ENCODE measurements around the gene BTBD8.
A peak's percentile ranks its signal among the peaks of the same experiment; 100 is the strongest.
"Not testable (repeated sequence)": the region's sequence is repeated elsewhere in the genome, so short reads cannot be mapped to it uniquely, and the experiment has no call there.

The BTBD8 gene

GRCh38 chr1:92051948-92052347, 28.2 kb upstream of the BTBD8 start:
- no peaks in the 10 kb centered on the region for H3K4me1 ChIP-seq
- no peaks in the 10 kb centered on the region for H3K36me3 ChIP-seq
- no peaks in the 10 kb centered on the region for H4K20me1 ChIP-seq
- no peak overlapping the region for H3K4me3 ChIP-seq
- no peaks in the 10 kb centered on the region for H3K9me3 ChIP-seq (replicated peaks in 1 of 11)
- TF ChIP-seq Cebpa-rat (IDR thresholded peaks at IDR 0.05): no peak
- no peaks in the 10 kb centered on the region for H3K27me3 ChIP-seq
- no peak overlapping the region for H3K4me2 ChIP-seq
- no peak overlapping the region for H3K27ac ChIP-seq
- H3K9ac ChIP-seq: no peak overlapping the region

GRCh38 chr1:92065042-92065441, 15.1 kb upstream of the BTBD8 start:
- TF ChIP-seq Cebpa-rat (IDR thresholded peaks at IDR 0.05): no peak
- Histone ChIP-seq H3K36me3 (no peaks in the 10 kb centered on the region), H3K4me3 (no peak overlapping the region), H3K4me2 (no peak overlapping the region), H3K9ac (no peak overlapping the region), H3K9me3 (replicated peaks in 1 of 11) (no peaks in the 10 kb centered on the region), H3K27me3 (no peaks in the 10 kb centered on the region), H3K4me1 (no peaks in the 10 kb centered on the region), H3K27ac (no peak overlapping the region), H4K20me1 (no peaks in the 10 kb centered on the region)

GRCh38 chr1:92066321-92066720, 13.8 kb upstream of the BTBD8 start:
- no peak overlapping the region for H3K4me3 ChIP-seq
- no peaks in the 10 kb centered on the region for H3K27me3 ChIP-seq
- no peak overlapping the region for H3K4me2 ChIP-seq
- TF ChIP-seq Cebpa-rat (IDR thresholded peaks at IDR 0.05): no peak
- no peak overlapping the region for H3K9ac ChIP-seq
- H3K4me1 ChIP-seq: no peaks in the 10 kb centered on the region
- no peaks in the 10 kb centered on the region for H3K9me3 ChIP-seq (replicated peaks in 1 of 11)
- H4K20me1 ChIP-seq: no peaks in the 10 kb centered on the region
- no peaks in the 10 kb centered on the region for H3K36me3 ChIP-seq
- no peak overlapping the region for H3K27ac ChIP-seq

- Histone ChIP-seq H4K20me1 (no peaks in the 10 kb centered on the region), H3K4me2 (no peak overlapping the region), H3K9me3 (replicated peaks in 1 of 11) (no peaks in the 10 kb centered on the region), H3K9ac (no peak overlapping the region), H3K27me3 (no peaks in the 10 kb centered on the region), H3K4me1 (no peaks in the 10 kb centered on the region), H3K4me3 (no peak overlapping the region), H3K27ac (no peak overlapping the region), H3K36me3 (no peaks in the 10 kb centered on the region)
- TF ChIP-seq Cebpa-rat (IDR thresholded peaks at IDR 0.05): no peak
These were observed 9.3 kb upstream of the BTBD8 start for GRCh38 chr1:92070892-92071291.

GRCh38 chr1:92074446-92074845, 5.7 kb upstream of the BTBD8 start:
- H3K4me2 ChIP-seq; H3K27ac ChIP-seq; H3K9me3 ChIP-seq (replicated peaks in 1 of 11); H3K27me3 ChIP-seq; H3K9ac ChIP-seq; H3K36me3 ChIP-seq; H3K4me1 ChIP-seq; H3K4me3 ChIP-seq; H4K20me1 ChIP-seq: not testable (repeated sequence)

GRCh38 chr1:92075311-92075710, 4.8 kb upstream of the BTBD8 start, which contains the start of gene SETSIP:
Gene SETSIP, minus strand, starts transcription at chr1:92075411. Its CDS starts 0 bp downstream, at chr1:92075411.
- Histone ChIP-seq H3K9me3 (replicated peaks in 1 of 11) (no peaks in the 10 kb centered on the region), H3K4me3 (no peak within 1 kb of the TSS), H3K36me3 (no peaks in the 10 kb centered on the region), H3K4me1 (peaks cover 0 to 6% (median 2%) of the 10 kb centered on the region in 10 experiments; a peak in 5 of 20 replicates), H3K27me3 (no peaks in the 10 kb centered on the region), H4K20me1 (no peaks in the 10 kb centered on the region), H3K4me2 (no peak within 1 kb of the TSS), H3K9ac (no peak within 1 kb of the TSS), H3K27ac (no peak within 1 kb of the TSS)
- no peak for TF ChIP-seq Cebpa-rat (IDR thresholded peaks at IDR 0.05)

GRCh38 chr1:92076363-92076762, 3.8 kb upstream of the BTBD8 start:
- no peaks in the 10 kb centered on the region for H3K9me3 ChIP-seq (replicated peaks in 1 of 11)
- no peaks in the 10 kb centered on the region for H4K20me1 ChIP-seq
- no peak overlapping the region for H3K9ac ChIP-seq
- TF ChIP-seq Cebpa-rat (IDR thresholded peaks at IDR 0.05): no peak
- H3K27me3 ChIP-seq: no peaks in the 10 kb centered on the region
- H3K36me3 ChIP-seq: no peaks in the 10 kb centered on the region
- H3K27ac ChIP-seq: no peak overlapping the region
- no peak overlapping the region for H3K4me3 ChIP-seq
- H3K4me2 ChIP-seq: no peak overlapping the region
- peaks cover 0 to 15% (median 7%) of the 10 kb centered on the region in 10 experiments; a peak in 12 of 20 replicates for H3K4me1 ChIP-seq

- not testable (repeated sequence) for H3K36me3 ChIP-seq; H4K20me1 ChIP-seq; H3K9ac ChIP-seq; H3K4me3 ChIP-seq; H3K9me3 ChIP-seq (replicated peaks in 1 of 11); H3K27ac ChIP-seq; H3K27me3 ChIP-seq; H3K4me2 ChIP-seq
- peaks cover 0 to 15% (median 8%) of the 10 kb centered on the region in 10 experiments; a peak in 12 of 20 replicates for H3K4me1 ChIP-seq
These were observed 2.1 kb upstream of the BTBD8 start for GRCh38 chr1:92078077-92078476.

GRCh38 chr1:92079441-92079840, 704 bp upstream of the BTBD8 start:
- Histone ChIP-seq H3K4me2 (peak overlapping the region; percentile 64 to 89 (median 81); a peak in 20 of 22 replicates), H3K27ac (peak overlapping the region in 1 of 11 experiments; percentile 76; a peak in 3 of 22 replicates), H3K36me3 (peaks cover 0 to 4% (median 0%) of the 10 kb centered on the region in 11 experiments; a peak in 2 of 22 replicates), H3K9me3 (replicated peaks in 1 of 11) (peaks cover 7 to 18% (median 12%) of the 10 kb centered on the region in 11 experiments), H3K4me3 (peak overlapping the region in 9 of 10 experiments; percentile 70 to 81 (median 72); a peak in 13 of 20 replicates), H3K4me1 (peaks cover 0 to 15% (median 8%) of the 10 kb centered on the region in 10 experiments; a peak in 12 of 20 replicates), H3K27me3 (no peaks in the 10 kb centered on the region), H3K9ac (peak overlapping the region in 4 of 11 experiments; percentile 78 to 82 (median 79); a peak in 5 of 22 replicates), H4K20me1 (no peaks in the 10 kb centered on the region)
- TF ChIP-seq Cebpa-rat (IDR thresholded peaks at IDR 0.05): no peak

- H3K27me3 ChIP-seq: no peaks in the 10 kb centered on the region
- TF ChIP-seq Cebpa-rat (IDR thresholded peaks at IDR 0.05): no peak
- H3K4me2 ChIP-seq: peak overlapping the region; percentile 64 to 89 (median 81)
- H3K9ac ChIP-seq: peak overlapping the region; percentile 70 to 89 (median 78); a peak in 21 of 22 replicates
- H3K27ac ChIP-seq: peak overlapping the region; percentile 46 to 81 (median 66); a peak in 14 of 22 replicates
- H3K4me3 ChIP-seq: peak overlapping the region; percentile 65 to 81 (median 72)
- H3K9me3 ChIP-seq (replicated peaks in 1 of 11): peaks cover 23 to 33% (median 28%) of the 10 kb centered on the region in 11 experiments
- peaks cover 0 to 15% (median 8%) of the 10 kb centered on the region in 10 experiments; a peak in 12 of 20 replicates for H3K4me1 ChIP-seq
- H3K36me3 ChIP-seq: peaks cover 0 to 16% (median 7%) of the 10 kb centered on the region in 11 experiments; a peak in 11 of 22 replicates
- no peaks in the 10 kb centered on the region for H4K20me1 ChIP-seq
These were observed 886 bp downstream of the BTBD8 start for GRCh38 chr1:92081031-92081430.

Measured in BLaER1 treated with 17β-estradiol and CSF1 and Interleukin-3, amounts not matched to agents 10 nM and 100 nM (cell line).